Astrocyte (in vitro differentiated cells and primary cell): ENCODE measurements around the gene EGFR.

Experiments
- CTCF ChIP-seq: IDR thresholded peaks from 2 replicates; pipeline ENCODE4 v1.5.1; 2011; ENCODE audit warnings: low read depth, mild to moderate bottlenecking, inconsistent platforms, low read length, moderate library complexity; ENCODE audit not compliant: insufficient read depth
- EZH2 ChIP-seq: IDR thresholded peaks from 2 replicates; pipeline ENCODE4 v1.6.1; 2012; ENCODE audit warnings: mild to moderate bottlenecking, low read length, inconsistent platforms; ENCODE audit not compliant: insufficient read depth

GRCh38 chr7:55152516-55152915, 133.7 kb downstream of the EGFR start:
- TF ChIP-seq CTCF: no peak
- TF ChIP-seq EZH2: no peak
